ENCODE data around the gene GNB3. TPM values are rescaled to one million over a fixed set of nuclear protein-coding genes. Genes with fewer than 3 reads are reported as not detected.

Gene GNB3
- total and polyA plus RNA-seq, 9 of the 15 experiments (the other 6 are each of a cell fraction or from before 2014, with no cell fraction given): 1.4 to 5.8 (median 2.0) TPM

GRCh38 chr12:6828781-6829535, 11.8 kb upstream of the GNB3 start (continued):
- TF ChIP-seq ZKSCAN1 (IDR thresholded peaks at IDR 0.05; ENCODE audit: low read depth, low read length): no peak
- no peak for TF ChIP-seq PRPF4 (IDR thresholded peaks at IDR 0.05; ENCODE audit: insufficient read depth, low read depth, low read length, poor library complexity, severe bottlenecking)
- TF ChIP-seq RBM22 (IDR thresholded peaks at IDR 0.05; ENCODE audit: low read depth, low read length, poor library complexity, severe bottlenecking): no peak
- no peak for TF ChIP-seq FOXJ2 (tag; IDR thresholded peaks at IDR 0.05)
- no peak for TF ChIP-seq TAF1 (IDR thresholded peaks at IDR 0.05; ENCODE audit: control insufficient read depth, extremely low read depth, insufficient read depth, low read length, severe bottlenecking)
- TF ChIP-seq SMARCC2 (IDR thresholded peaks at IDR 0.05; ENCODE audit: low read depth): no peak
- no peak for TF ChIP-seq GATAD2B (IDR thresholded peaks at IDR 0.05; ENCODE audit: borderline replicate concordance)
- no peak for TF ChIP-seq ZNF274 (IDR thresholded peaks at IDR 0.05; ENCODE audit: borderline replicate concordance, low read depth, low read length)
- peak; percentile 82 for TF ChIP-seq POLR2G (IDR thresholded peaks at IDR 0.05; ENCODE audit: low read depth, low read length)
- no peak for TF ChIP-seq SNRNP70 (optimal IDR thresholded peaks at IDR 0.05; ENCODE audit: low read depth, low read length)
- no peak for TF ChIP-seq MXI1 (IDR thresholded peaks at IDR 0.05; ENCODE audit: low read depth, low read length)
- peak in 1 of 2 experiments; percentile 49; a peak in 2 of 4 replicates for TF ChIP-seq NRF1 (conservative IDR thresholded peaks at IDR 0.05 in 1 of 2, IDR thresholded peaks at IDR 0.05 in 1 of 2)
- no peak; the same call in 1 of the 2 replicates for TF ChIP-seq ZNF263 (CRISPR knock-in tag; IDR thresholded peaks at IDR 0.05; ENCODE audit: borderline replicate concordance)
- no peak for TF ChIP-seq TRIM28 (IDR thresholded peaks at IDR 0.05)
- TF ChIP-seq POLR2A (conservative IDR thresholded peaks at IDR 0.05): peak; percentile 63
- no peak for TF ChIP-seq GTF3C2 (IDR thresholded peaks at IDR 0.05; ENCODE audit: borderline replicate concordance, extremely low read depth, insufficient read length)
- TF ChIP-seq MLX (CRISPR knock-in tag; conservative IDR thresholded peaks at IDR 0.05): no peak
- no peak for TF ChIP-seq FOXP4 (CRISPR knock-in tag; IDR thresholded peaks at IDR 0.05; ENCODE audit: borderline replicate concordance)
- TF ChIP-seq JUND (IDR thresholded peaks at IDR 0.05; ENCODE audit: borderline replicate concordance, low read depth, low read length): no peak
- no peak for TF ChIP-seq JUND (tag; IDR thresholded peaks at IDR 0.05; ENCODE audit: borderline replicate concordance, low read depth, low read length)
- TF ChIP-seq MEF2A (IDR thresholded peaks at IDR 0.05; ENCODE audit: control insufficient read depth, low read depth, low read length): no peak
- TF ChIP-seq KDM5B (IDR thresholded peaks at IDR 0.05; ENCODE audit: insufficient replicate concordance, low read depth, low read length): peak; percentile 32
- no peak for TF ChIP-seq ZNF134 (CRISPR knock-in tag; conservative IDR thresholded peaks at IDR 0.05)

Measured in K562 (cell line).